ENCODE data around the gene ZNF236. TPM values are rescaled to one million over a fixed set of nuclear protein-coding genes. Genes with fewer than 3 reads are reported as not detected.
A peak's percentile ranks its signal among the peaks of the same experiment; 100 is the strongest.
"Not testable (repeated sequence)": the region's sequence is repeated elsewhere in the genome, so short reads cannot be mapped to it uniquely, and the experiment has no call there.

Gene ZNF236
- polyA plus RNA-seq, 1 donor from 2014 or later = 10.8 TPM

DNA sequence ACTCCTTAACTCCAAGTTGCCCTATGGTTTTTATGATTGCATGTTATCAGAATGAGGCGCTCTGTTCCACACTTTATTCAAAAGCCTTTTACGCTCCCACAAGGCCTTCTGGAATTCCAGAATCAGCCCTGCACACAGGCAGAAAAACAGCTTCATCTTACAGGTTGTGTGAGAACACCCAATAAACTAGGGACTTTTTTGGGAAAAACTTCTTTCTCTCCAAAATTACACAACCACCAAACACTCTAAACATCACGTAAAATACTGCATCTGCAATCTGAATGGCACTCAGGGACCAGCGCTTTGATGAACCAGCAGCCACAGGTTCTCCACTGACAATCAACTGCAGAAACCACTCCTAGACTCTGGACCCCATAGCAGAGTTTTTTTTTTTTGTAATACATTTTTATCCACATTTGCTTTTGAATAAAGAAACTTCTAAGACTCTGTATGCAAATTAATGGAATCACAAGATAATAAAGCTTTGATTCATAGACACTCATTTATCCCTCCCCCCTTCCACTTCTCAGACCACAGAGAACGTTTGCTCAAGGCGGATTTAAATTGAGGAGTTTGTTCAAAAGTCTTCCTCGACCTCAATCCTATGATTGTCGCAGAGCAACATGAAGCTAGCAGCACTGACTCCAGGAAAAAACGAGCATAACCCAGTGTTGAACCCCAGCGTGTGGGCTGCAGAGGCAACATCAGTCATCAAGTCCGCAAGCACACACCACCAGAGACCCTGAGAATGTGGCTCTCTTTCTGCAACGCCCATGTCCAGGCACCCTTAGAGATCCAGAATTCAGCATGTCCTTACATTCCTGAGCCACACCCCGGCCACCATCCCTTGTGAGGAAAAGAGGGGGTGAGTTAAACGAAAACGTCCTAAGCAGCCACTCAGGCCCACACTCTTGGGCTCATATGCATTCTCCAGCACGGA, 193.7 kb downstream of the ZNF236 start:
- H3K36me3 Mint-ChIP-seq = peaks cover 5% of the 10 kb centered on the region
- no peaks in the 10 kb centered on the region for H3K27me3 Mint-ChIP-seq
- peaks cover 2 to 4% (median 2%) of the 10 kb centered on the region in 3 donors for H3K4me1 Mint-ChIP-seq
- H3K4me3 Mint-ChIP-seq = no peak overlapping the region
- no peak overlapping the region for H3K27ac Mint-ChIP-seq
- no peaks in the 10 kb centered on the region for H3K9me3 Mint-ChIP-seq

DNA sequence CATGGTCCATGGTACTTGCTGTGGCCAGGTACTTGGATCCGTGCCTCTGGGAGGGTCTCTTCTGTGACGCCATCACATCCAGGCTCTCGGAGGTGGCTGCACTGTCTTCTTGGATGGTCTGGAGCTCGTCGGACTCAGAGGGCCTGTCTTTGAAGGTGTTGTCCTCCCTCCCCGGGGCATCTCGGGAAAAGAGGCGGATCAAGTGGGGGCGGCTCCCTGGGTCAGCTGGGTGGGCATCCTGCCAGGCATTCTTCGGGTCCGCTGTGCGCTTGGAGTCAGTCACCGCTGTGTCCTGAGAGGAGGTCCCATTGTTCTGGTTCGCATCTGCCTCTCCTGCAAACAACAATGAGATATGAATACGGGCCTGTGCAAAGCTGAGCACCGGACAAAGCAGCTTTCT, 194.6 kb downstream of the ZNF236 start:
- Mint-ChIP-seq H3K9me3 (no peaks in the 10 kb centered on the region), H3K4me3 (no peak overlapping the region), H3K4me1 (peaks cover 2 to 4% (median 2%) of the 10 kb centered on the region in 3 donors), H3K36me3 (peaks cover 5% of the 10 kb centered on the region), H3K27ac (peak overlapping the region in 1 of 3 donors; percentile 86), H3K27me3 (no peaks in the 10 kb centered on the region)

- peaks cover 5% of the 10 kb centered on the region for H3K36me3 Mint-ChIP-seq
- H3K27me3 Mint-ChIP-seq = no peaks in the 10 kb centered on the region
- H3K4me1 Mint-ChIP-seq = peaks cover 2 to 4% (median 2%) of the 10 kb centered on the region in 3 donors
- no peak overlapping the region for H3K4me3 Mint-ChIP-seq
- peak overlapping the region in 1 of 3 donors; percentile 86 for H3K27ac Mint-ChIP-seq
- no peaks in the 10 kb centered on the region for H3K9me3 Mint-ChIP-seq
These were observed 195.0 kb downstream of the ZNF236 start for GRCh38 chr18:77017355-77017754.

DNA sequence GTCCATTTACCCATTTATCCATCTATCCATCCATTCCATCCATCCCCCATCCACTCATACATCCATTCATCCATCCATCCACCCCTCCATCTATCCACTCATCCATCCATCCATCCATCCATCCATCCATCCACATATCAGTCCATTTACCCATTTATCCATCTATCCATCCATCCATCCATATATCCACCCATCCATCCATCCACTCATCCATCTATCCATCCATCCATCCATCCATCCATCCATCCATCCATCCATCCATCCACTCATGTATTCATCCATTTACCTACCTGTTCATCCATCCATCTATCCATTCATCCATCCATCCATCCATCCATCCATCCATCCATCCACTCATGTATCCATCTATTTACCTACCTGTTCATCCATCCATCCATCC, 196.3 kb downstream of the ZNF236 start:
- not testable (repeated sequence) for H3K4me3 Mint-ChIP-seq, H3K4me1 Mint-ChIP-seq, H3K9me3 Mint-ChIP-seq, H3K27me3 Mint-ChIP-seq, H3K36me3 Mint-ChIP-seq, H3K27ac Mint-ChIP-seq

DNA sequence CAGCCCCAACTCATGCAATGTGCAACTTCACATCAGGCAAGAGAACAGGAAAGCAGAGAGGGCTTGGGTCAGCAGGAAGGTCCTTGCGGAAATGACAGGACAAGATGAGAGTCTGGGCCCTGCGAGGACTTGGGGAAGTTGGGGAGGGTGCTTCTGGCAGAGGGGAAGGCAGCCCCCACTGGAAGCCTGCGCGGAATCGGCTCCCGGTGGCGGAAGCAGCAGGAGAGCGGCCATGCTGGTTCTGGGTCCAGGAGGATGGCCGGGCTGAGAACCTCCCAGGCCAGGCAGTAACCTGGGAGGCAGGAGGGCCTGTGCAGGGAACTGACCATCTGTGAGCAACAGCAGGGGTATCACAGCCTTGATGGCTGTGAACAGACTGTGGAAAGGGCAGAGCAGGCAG, 197.3 kb downstream of the ZNF236 start:
- Mint-ChIP-seq H3K36me3 (peaks cover 5% of the 10 kb centered on the region), H3K4me1 (peaks cover 6 to 9% (median 8%) of the 10 kb centered on the region in 3 donors), H3K27ac (peak overlapping the region in 1 of 3 donors; percentile 65), H3K27me3 (no peaks in the 10 kb centered on the region), H3K9me3 (no peaks in the 10 kb centered on the region), H3K4me3 (no peak overlapping the region)

Data from IgD-negative memory B cell (primary cell).